Endothelial cell (in vitro differentiated cells): Measurements from ENCODE around the gene TSPAN31. TPM values are rescaled to one million over a fixed set of nuclear protein-coding genes. Genes with fewer than 3 reads are reported as not detected.

Source experiments
- DNase-seq: peaks from one replicate; pipeline ENCODE4 v3.0.0; 2021; ENCODE audit warnings: low spot score
- H3K27ac Mint-ChIP-seq: one replicate; pipeline ENCODE4 v1.8.0; 2021; ENCODE audit warnings: mixed read lengths, inconsistent platforms; ENCODE audit not compliant: unreplicated experiment
- H3K27me3 Mint-ChIP-seq: one replicate; pipeline ENCODE4 v1.8.0; 2021; ENCODE audit warnings: mild to moderate bottlenecking, moderate library complexity, mixed read lengths, inconsistent platforms; ENCODE audit not compliant: unreplicated experiment
- H3K36me3 Mint-ChIP-seq: one replicate; pipeline ENCODE4 v1.8.0; 2021; ENCODE audit warnings: mild to moderate bottlenecking, low read depth, mixed read lengths, inconsistent platforms; ENCODE audit not compliant: unreplicated experiment
- H3K4me1 Mint-ChIP-seq: one replicate; pipeline ENCODE4 v1.8.0; 2021; ENCODE audit warnings: mild to moderate bottlenecking, mixed read lengths, inconsistent platforms; ENCODE audit not compliant: unreplicated experiment
- H3K4me3 Mint-ChIP-seq: one replicate; pipeline ENCODE4 v1.8.0; 2021; ENCODE audit warnings: mild to moderate bottlenecking, mixed read lengths, inconsistent platforms; ENCODE audit not compliant: unreplicated experiment
- H3K9me3 Mint-ChIP-seq: one replicate; pipeline ENCODE4 v1.8.0; 2021; ENCODE audit warnings: mixed read lengths, inconsistent platforms; ENCODE audit not compliant: unreplicated experiment
- CTCF ChIP-seq: fragments of 200-600 bp; sonication (generic); IDR thresholded peaks from one replicate; pipeline ENCODE4 v1.5.0; 2021; ENCODE audit warnings: antibody characterized with exemption; ENCODE audit not compliant: unreplicated experiment
- total RNA-seq: library from RNA; stranded (reverse); fragmentation: NEBNext Ultra II Directional; extraction: Animal tissue kit (Norgen Biotek cat#: 25700); gene quantifications from one replicate; pipeline ENCODE4 v1.2.1, GENCODE V29; 2021; ENCODE audit not compliant: unreplicated experiment

The TSPAN31 gene
- total RNA-seq, 1 donor from 2014 or later: 21.8 TPM

GRCh38 chr12:57767876-57768275, 23.0 kb downstream of the TSPAN31 start:
- no peak for DNase-seq
- no peak overlapping the region for H3K4me3 Mint-ChIP-seq
- H3K27ac Mint-ChIP-seq: no peak overlapping the region
- peaks cover 33% of the 10 kb centered on the region for H3K27me3 Mint-ChIP-seq
- H3K9me3 Mint-ChIP-seq: no peaks in the 10 kb centered on the region
- H3K36me3 Mint-ChIP-seq: peaks cover 11% of the 10 kb centered on the region
- TF ChIP-seq CTCF: no peak
- peaks cover 35% of the 10 kb centered on the region for H3K4me1 Mint-ChIP-seq

GRCh38 chr12:57769594-57769993, 24.8 kb downstream of the TSPAN31 start:
- Mint-ChIP-seq H3K9me3 (no peaks in the 10 kb centered on the region), H3K4me1 (peaks cover 24% of the 10 kb centered on the region), H3K4me3 (peak overlapping the region; percentile 54), H3K27me3 (peaks cover 19% of the 10 kb centered on the region), H3K27ac (no peak overlapping the region), H3K36me3 (peaks cover 9% of the 10 kb centered on the region)
- no peak for DNase-seq
- no peak for TF ChIP-seq CTCF

GRCh38 chr12:57770734-57771133, 25.9 kb downstream of the TSPAN31 start:
- H3K4me3 Mint-ChIP-seq: peak overlapping the region; percentile 71
- H3K9me3 Mint-ChIP-seq: no peaks in the 10 kb centered on the region
- peaks cover 21% of the 10 kb centered on the region for H3K4me1 Mint-ChIP-seq
- peaks cover 13% of the 10 kb centered on the region for H3K27me3 Mint-ChIP-seq
- DNase-seq: no peak
- peaks cover 12% of the 10 kb centered on the region for H3K36me3 Mint-ChIP-seq
- no peak overlapping the region for H3K27ac Mint-ChIP-seq
- no peak for TF ChIP-seq CTCF

- Mint-ChIP-seq H3K9me3 (no peaks in the 10 kb centered on the region), H3K27ac (peak overlapping the region; percentile 91), H3K4me3 (peak overlapping the region; percentile 98), H3K4me1 (peaks cover 18% of the 10 kb centered on the region), H3K27me3 (peaks cover 13% of the 10 kb centered on the region), H3K36me3 (peaks cover 14% of the 10 kb centered on the region)
- peak; percentile 73 for DNase-seq
- no peak for TF ChIP-seq CTCF
Measured at GRCh38 chr12:57771236-57771872, 26.5 kb downstream of the TSPAN31 start.

GRCh38 chr12:57771873-57772428, 27.1 kb downstream of the TSPAN31 start, which contains the start of gene METTL1:
Gene METTL1, minus strand, starts transcription at chr12:57772105. Its CDS starts 22 bp downstream, at chr12:57772083.
- Mint-ChIP-seq H3K4me3 (peak within 1 kb of the TSS; percentile 98), H3K27me3 (peaks cover 9% of the 10 kb centered on the region), H3K36me3 (peaks cover 14% of the 10 kb centered on the region), H3K27ac (peak within 1 kb of the TSS; percentile 91), H3K9me3 (no peaks in the 10 kb centered on the region), H3K4me1 (peaks cover 14% of the 10 kb centered on the region)
- no peak for TF ChIP-seq CTCF
- peak; percentile 90 for DNase-seq
